ENCODE results near the gene RPL37.
"Not testable (repeated sequence)": the region's sequence is repeated elsewhere in the genome, so short reads cannot be mapped to it uniquely, and the experiment has no call there.

Gene RPL37

GRCh38 chr5:40828690-40829661, 6.0 kb downstream of the RPL37 start:
- H3K27ac Mint-ChIP-seq: peak overlapping the region; percentile 2 to 5
- ATAC-seq (replicated peaks) (no peak), DNase-seq (no peak)
- peaks cover 27 to 36% of the 10 kb centered on the region in 2 donors for H3K4me1 Mint-ChIP-seq (ENCODE audit: low read depth in 2 of 2)
- H3K4me3 Mint-ChIP-seq: no peak overlapping the region
- no peaks in the 10 kb centered on the region for H3K27me3 Mint-ChIP-seq
- H3K36me3 Mint-ChIP-seq (ENCODE audit: insufficient read depth): peaks cover 81% of the 10 kb centered on the region
- H3K9me3 Mint-ChIP-seq: no peaks in the 10 kb centered on the region

- Mint-ChIP-seq H3K27me3 (no peaks in the 10 kb centered on the region), H3K9me3 (no peaks in the 10 kb centered on the region), H3K36me3 (ENCODE audit: insufficient read depth) (peaks cover 73% of the 10 kb centered on the region), H3K4me1 (ENCODE audit: low read depth in 2 of 2) (peaks cover 22 to 27% of the 10 kb centered on the region in 2 donors), H3K27ac (peak overlapping the region in 1 of 2 donors; percentile 12), H3K4me3 (no peak overlapping the region)
- ATAC-seq (replicated peaks) (no peak), DNase-seq (no peak)
Measured at GRCh38 chr5:40828021-40828631, 6.9 kb downstream of the RPL37 start.

- Mint-ChIP-seq H3K36me3 (ENCODE audit: insufficient read depth) (peaks cover 69% of the 10 kb centered on the region), H3K9me3 (no peaks in the 10 kb centered on the region), H3K27me3 (no peaks in the 10 kb centered on the region), H3K27ac (peak overlapping the region in 1 of 2 donors; percentile 12), H3K4me1 (ENCODE audit: low read depth in 2 of 2) (peaks cover 15 to 21% of the 10 kb centered on the region in 2 donors), H3K4me3 (no peak overlapping the region)
- no peak for ATAC-seq (replicated peaks)
- DNase-seq: no peak
Measured at GRCh38 chr5:40827188-40827977, 7.6 kb downstream of the RPL37 start.

GRCh38 chr5:40826489-40827187, 8.4 kb downstream of the RPL37 start:
- Mint-ChIP-seq H3K9me3 (no peaks in the 10 kb centered on the region), H3K36me3 (ENCODE audit: insufficient read depth) (peaks cover 62% of the 10 kb centered on the region), H3K27ac (peak overlapping the region in 1 of 2 donors; percentile 32), H3K27me3 (no peaks in the 10 kb centered on the region), H3K4me1 (ENCODE audit: low read depth in 2 of 2) (peaks cover 8 to 16% of the 10 kb centered on the region in 2 donors), H3K4me3 (no peak overlapping the region)
- ATAC-seq (replicated peaks): no peak
- no peak for DNase-seq

- not testable (repeated sequence) for H3K27me3 Mint-ChIP-seq; H3K4me3 Mint-ChIP-seq; ATAC-seq (replicated peaks); H3K9me3 Mint-ChIP-seq; DNase-seq
- Mint-ChIP-seq H3K27ac (peak overlapping the region in 1 of 2 donors; percentile 26), H3K36me3 (ENCODE audit: insufficient read depth) (peaks cover 54% of the 10 kb centered on the region), H3K4me1 (ENCODE audit: low read depth in 2 of 2) (peaks cover 8 to 16% of the 10 kb centered on the region in 2 donors)
Measured at GRCh38 chr5:40825461-40826043, 9.5 kb downstream of the RPL37 start.

- Mint-ChIP-seq H3K9me3 (no peaks in the 10 kb centered on the region), H3K27ac (peak overlapping the region in 1 of 2 donors; percentile 23)
- ATAC-seq (replicated peaks): no peak
Measured at GRCh38 chr5:40823459-40823858, 11.6 kb downstream of the RPL37 start.

GRCh38 chr5:40813698-40814281, 21.2 kb downstream of the RPL37 start:
- DNase-seq (no peak), ATAC-seq (replicated peaks) (no peak)
- Mint-ChIP-seq H3K27me3 (no peaks in the 10 kb centered on the region), H3K4me3 (no peak overlapping the region), H3K27ac (no peak overlapping the region), H3K9me3 (no peaks in the 10 kb centered on the region), H3K4me1 (ENCODE audit: low read depth in 2 of 2) (no peaks in the 10 kb centered on the region), H3K36me3 (ENCODE audit: insufficient read depth) (no peaks in the 10 kb centered on the region)

More at GRCh38 chr5:40823459-40823858, 11.6 kb downstream of the RPL37 start:
- peaks cover 0 to 7% of the 10 kb centered on the region in 2 donors for H3K4me1 Mint-ChIP-seq (ENCODE audit: low read depth in 2 of 2)
- H3K4me3 Mint-ChIP-seq: no peak overlapping the region
- no peaks in the 10 kb centered on the region for H3K27me3 Mint-ChIP-seq
- peaks cover 33% of the 10 kb centered on the region for H3K36me3 Mint-ChIP-seq (ENCODE audit: insufficient read depth)
- DNase-seq: no peak

GRCh38 chr5:40812125-40812524, 22.9 kb downstream of the RPL37 start:
- no peaks in the 10 kb centered on the region for H3K36me3 Mint-ChIP-seq (ENCODE audit: insufficient read depth)

GRCh38 chr5:40801771-40802562, 33.1 kb downstream of the RPL37 start:
- H3K27ac Mint-ChIP-seq: no peak overlapping the region
- H3K4me3 Mint-ChIP-seq: no peak overlapping the region
- peaks cover 13% of the 10 kb centered on the region for H3K36me3 Mint-ChIP-seq (ENCODE audit: insufficient read depth)

More at GRCh38 chr5:40812125-40812524, 22.9 kb downstream of the RPL37 start:
- H3K4me3 Mint-ChIP-seq: no peak overlapping the region
- DNase-seq (no peak), ATAC-seq (replicated peaks) (no peak)
- no peak overlapping the region for H3K27ac Mint-ChIP-seq
- no peaks in the 10 kb centered on the region for H3K27me3 Mint-ChIP-seq
- no peaks in the 10 kb centered on the region for H3K4me1 Mint-ChIP-seq (ENCODE audit: low read depth in 2 of 2)
- no peaks in the 10 kb centered on the region for H3K9me3 Mint-ChIP-seq

GRCh38 chr5:40799258-40799657, 35.8 kb downstream of the RPL37 start:
- Mint-ChIP-seq H3K9me3 (no peaks in the 10 kb centered on the region), H3K27ac (peak overlapping the region in 1 of 2 donors; percentile 87), H3K4me3 (peak overlapping the region; percentile 83 to 89), H3K36me3 (ENCODE audit: insufficient read depth) (peaks cover 16% of the 10 kb centered on the region), H3K27me3 (no peaks in the 10 kb centered on the region), H3K4me1 (ENCODE audit: low read depth in 2 of 2) (peaks cover 12 to 30% of the 10 kb centered on the region in 2 donors)
- ATAC-seq (replicated peaks) (no peak), DNase-seq (no peak)

More at GRCh38 chr5:40801771-40802562, 33.1 kb downstream of the RPL37 start:
- H3K4me1 Mint-ChIP-seq (ENCODE audit: low read depth in 2 of 2): peaks cover 2 to 6% of the 10 kb centered on the region in 2 donors
- DNase-seq (no peak), ATAC-seq (replicated peaks) (no peak)
- H3K9me3 Mint-ChIP-seq: no peaks in the 10 kb centered on the region
- H3K27me3 Mint-ChIP-seq: no peaks in the 10 kb centered on the region

- Mint-ChIP-seq H3K9me3 (no peaks in the 10 kb centered on the region), H3K27me3 (no peaks in the 10 kb centered on the region), H3K36me3 (ENCODE audit: insufficient read depth) (peaks cover 14% of the 10 kb centered on the region), H3K4me3 (peak overlapping the region; percentile 83 to 89), H3K4me1 (ENCODE audit: low read depth in 2 of 2) (peaks cover 15 to 34% of the 10 kb centered on the region in 2 donors), H3K27ac (peak overlapping the region; percentile 87 to 90)
- ATAC-seq (replicated peaks): no peak
- no peak for DNase-seq
Measured at GRCh38 chr5:40798801-40799210, 36.2 kb downstream of the RPL37 start.
